HL-60 (cell line): ENCODE results near the gene SLK.

Experiments
- DNase-seq, 2 experiments: peaks; one replicate each; pipeline ENCODE4 v3.0.0-alpha.2; 2010 to 2020; ENCODE audit warnings: low read depth in 1 of 2, low spot score in 1 of 2
- H3K27ac ChIP-seq: fragments of 250-450 bp; sonication (Bioruptor Pico); replicated peaks from 2 replicates; pipeline ENCODE4 v1.5.1; 2020; ENCODE audit warnings: mild to moderate bottlenecking, moderate library complexity
- H3K27me3 ChIP-seq: fragments of 250-450 bp; sonication (Bioruptor Pico); 2 replicates; pipeline ENCODE4 v1.5.1; 2021; ENCODE audit warnings: mild to moderate bottlenecking, moderate library complexity; ENCODE audit not compliant: insufficient read depth, poor library complexity, severe bottlenecking
- H3K4me3 ChIP-seq: replicated peaks from 2 replicates; pipeline ENCODE4 v1.5.1; 2011; ENCODE audit warnings: mild to moderate bottlenecking, control low read depth, low read length; ENCODE audit not compliant: insufficient read depth
- GABPA ChIP-seq: IDR thresholded peaks from 2 replicates; pipeline ENCODE4 v1.6.1; 2012; ENCODE audit warnings: low read depth
- POLR2AphosphoS5 ChIP-seq: IDR thresholded peaks from 2 replicates; pipeline ENCODE4 v1.6.1; 2012; ENCODE audit warnings: low read depth
- SPI1 ChIP-seq: IDR thresholded peaks from 2 replicates; pipeline ENCODE4 v1.6.1; 2012; ENCODE audit warnings: low read depth, mild to moderate bottlenecking, borderline replicate concordance
- TF ChIP-seq, protein P1 (sequence below): IDR thresholded peaks from one replicate; pipeline ENCODE4 v1.5.1; 2011; ENCODE audit warnings: low read length, control low read depth, inconsistent platforms; ENCODE audit not compliant: insufficient read depth
- TF ChIP-seq, protein P2 (sequence below): IDR thresholded peaks from 2 replicates; pipeline ENCODE4 v1.6.1; 2012; ENCODE audit warnings: low read depth; ENCODE audit not compliant: insufficient replicate concordance

The SLK gene

GRCh38 chr10:103936022-103936421 lies 30.9 kb upstream of the SLK start:
- Histone ChIP-seq H3K27ac (no peak overlapping the region), H3K27me3 (no peaks in the 10 kb centered on the region), H3K4me3 (no peak overlapping the region)
- TF ChIP-seq, protein P1, sequence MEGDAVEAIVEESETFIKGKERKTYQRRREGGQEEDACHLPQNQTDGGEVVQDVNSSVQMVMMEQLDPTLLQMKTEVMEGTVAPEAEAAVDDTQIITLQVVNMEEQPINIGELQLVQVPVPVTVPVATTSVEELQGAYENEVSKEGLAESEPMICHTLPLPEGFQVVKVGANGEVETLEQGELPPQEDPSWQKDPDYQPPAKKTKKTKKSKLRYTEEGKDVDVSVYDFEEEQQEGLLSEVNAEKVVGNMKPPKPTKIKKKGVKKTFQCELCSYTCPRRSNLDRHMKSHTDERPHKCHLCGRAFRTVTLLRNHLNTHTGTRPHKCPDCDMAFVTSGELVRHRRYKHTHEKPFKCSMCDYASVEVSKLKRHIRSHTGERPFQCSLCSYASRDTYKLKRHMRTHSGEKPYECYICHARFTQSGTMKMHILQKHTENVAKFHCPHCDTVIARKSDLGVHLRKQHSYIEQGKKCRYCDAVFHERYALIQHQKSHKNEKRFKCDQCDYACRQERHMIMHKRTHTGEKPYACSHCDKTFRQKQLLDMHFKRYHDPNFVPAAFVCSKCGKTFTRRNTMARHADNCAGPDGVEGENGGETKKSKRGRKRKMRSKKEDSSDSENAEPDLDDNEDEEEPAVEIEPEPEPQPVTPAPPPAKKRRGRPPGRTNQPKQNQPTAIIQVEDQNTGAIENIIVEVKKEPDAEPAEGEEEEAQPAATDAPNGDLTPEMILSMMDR = no peak
- TF ChIP-seq, protein P2, sequence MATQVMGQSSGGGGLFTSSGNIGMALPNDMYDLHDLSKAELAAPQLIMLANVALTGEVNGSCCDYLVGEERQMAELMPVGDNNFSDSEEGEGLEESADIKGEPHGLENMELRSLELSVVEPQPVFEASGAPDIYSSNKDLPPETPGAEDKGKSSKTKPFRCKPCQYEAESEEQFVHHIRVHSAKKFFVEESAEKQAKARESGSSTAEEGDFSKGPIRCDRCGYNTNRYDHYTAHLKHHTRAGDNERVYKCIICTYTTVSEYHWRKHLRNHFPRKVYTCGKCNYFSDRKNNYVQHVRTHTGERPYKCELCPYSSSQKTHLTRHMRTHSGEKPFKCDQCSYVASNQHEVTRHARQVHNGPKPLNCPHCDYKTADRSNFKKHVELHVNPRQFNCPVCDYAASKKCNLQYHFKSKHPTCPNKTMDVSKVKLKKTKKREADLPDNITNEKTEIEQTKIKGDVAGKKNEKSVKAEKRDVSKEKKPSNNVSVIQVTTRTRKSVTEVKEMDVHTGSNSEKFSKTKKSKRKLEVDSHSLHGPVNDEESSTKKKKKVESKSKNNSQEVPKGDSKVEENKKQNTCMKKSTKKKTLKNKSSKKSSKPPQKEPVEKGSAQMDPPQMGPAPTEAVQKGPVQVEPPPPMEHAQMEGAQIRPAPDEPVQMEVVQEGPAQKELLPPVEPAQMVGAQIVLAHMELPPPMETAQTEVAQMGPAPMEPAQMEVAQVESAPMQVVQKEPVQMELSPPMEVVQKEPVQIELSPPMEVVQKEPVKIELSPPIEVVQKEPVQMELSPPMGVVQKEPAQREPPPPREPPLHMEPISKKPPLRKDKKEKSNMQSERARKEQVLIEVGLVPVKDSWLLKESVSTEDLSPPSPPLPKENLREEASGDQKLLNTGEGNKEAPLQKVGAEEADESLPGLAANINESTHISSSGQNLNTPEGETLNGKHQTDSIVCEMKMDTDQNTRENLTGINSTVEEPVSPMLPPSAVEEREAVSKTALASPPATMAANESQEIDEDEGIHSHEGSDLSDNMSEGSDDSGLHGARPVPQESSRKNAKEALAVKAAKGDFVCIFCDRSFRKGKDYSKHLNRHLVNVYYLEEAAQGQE = no peak
- TF ChIP-seq GABPA (no peak), POLR2AphosphoS5 (no peak), SPI1 (no peak)
- DNase-seq = no peak

- H3K27ac ChIP-seq = no peak overlapping the region
- H3K4me3 ChIP-seq = no peak overlapping the region
- TF ChIP-seq POLR2AphosphoS5 (no peak), GABPA (no peak), SPI1 (no peak)
- TF ChIP-seq, protein P2 = no peak
- TF ChIP-seq, protein P1 = no peak
- DNase-seq = no peak
- no peaks in the 10 kb centered on the region for H3K27me3 ChIP-seq
Measured at GRCh38 chr10:103939522-103939921, 27.4 kb upstream of the SLK start.

- Histone ChIP-seq H3K27ac (no peak overlapping the region), H3K4me3 (no peak overlapping the region), H3K27me3 (no peaks in the 10 kb centered on the region)
- no peak for DNase-seq
- TF ChIP-seq POLR2AphosphoS5 (no peak), SPI1 (no peak), GABPA (no peak)
- TF ChIP-seq, protein P2 = no peak
- TF ChIP-seq, protein P1 = no peak
Measured at GRCh38 chr10:103941801-103942200, 25.1 kb upstream of the SLK start.
